ENCODE measurements around the gene TNIP2.
A peak's percentile ranks its signal among the peaks of the same experiment; 100 is the strongest.

The TNIP2 gene

GRCh38 chr4:2714918-2715317 is 41.2 kb downstream of the TNIP2 start:
- no peak for DNase-seq

GRCh38 chr4:2714061-2714770 is 41.9 kb downstream of the TNIP2 start:
- DNase-seq, result peak; percentile 37

GRCh38 chr4:2713337-2713736 is 42.8 kb downstream of the TNIP2 start:
- no peak for DNase-seq

- DNase-seq, result no peak
Observed at GRCh38 chr4:2712261-2712842, 43.8 kb downstream of the TNIP2 start.

GRCh38 chr4:2702770-2703169 is 53.4 kb downstream of the TNIP2 start:
- DNase-seq, result no peak

- no peak for DNase-seq
Observed at GRCh38 chr4:2702361-2702760, 53.8 kb downstream of the TNIP2 start.

- no peak for DNase-seq
Observed at GRCh38 chr4:2700031-2700430, 56.1 kb downstream of the TNIP2 start.

- no peak for DNase-seq
Observed at GRCh38 chr4:2699534-2699933, 56.6 kb downstream of the TNIP2 start.

- no peak for DNase-seq
Observed at GRCh38 chr4:2698951-2699505, 57.1 kb downstream of the TNIP2 start.

- DNase-seq, result no peak
Observed at GRCh38 chr4:2698504-2698903, 57.6 kb downstream of the TNIP2 start.

- DNase-seq, result no peak
Observed at GRCh38 chr4:2697995-2698414, 58.1 kb downstream of the TNIP2 start.

GRCh38 chr4:2696423-2696822 is 59.7 kb downstream of the TNIP2 start:
- DNase-seq, result no peak

- no peak for DNase-seq
Observed at GRCh38 chr4:2695346-2696060, 60.6 kb downstream of the TNIP2 start.

GRCh38 chr4:2694691-2695090 is 61.4 kb downstream of the TNIP2 start:
- DNase-seq, result no peak

- no peak for DNase-seq
Observed at GRCh38 chr4:2691952-2692435, 64.1 kb downstream of the TNIP2 start.

Data from CD4-positive, alpha-beta T cell treated with Interleukin-12 subunit alpha and Interleukin-12 subunit beta, for 1 hour (primary cell).